LNCaP clone FGC (cell line): ENCODE measurements around the gene TEKTIP1.

ENCODE experiments used
- DNase-seq: peaks from one replicate; pipeline ENCODE4 v3.0.0-alpha.2; 2011; ENCODE audit warnings: low read depth
- H3K4me3 ChIP-seq: 2 replicates; pipeline ENCODE4 v1.5.1; 2011; ENCODE audit warnings: mild to moderate bottlenecking, low read depth, low read length, control low read depth
- TF ChIP-seq, protein P1 (sequence below): IDR thresholded peaks from 2 replicates; pipeline ENCODE4 v1.5.1; 2012; ENCODE audit warnings: mild to moderate bottlenecking; ENCODE audit not compliant: control insufficient read depth, insufficient read depth; ENCODE audit errors: extremely low read depth

Gene TEKTIP1

DNA sequence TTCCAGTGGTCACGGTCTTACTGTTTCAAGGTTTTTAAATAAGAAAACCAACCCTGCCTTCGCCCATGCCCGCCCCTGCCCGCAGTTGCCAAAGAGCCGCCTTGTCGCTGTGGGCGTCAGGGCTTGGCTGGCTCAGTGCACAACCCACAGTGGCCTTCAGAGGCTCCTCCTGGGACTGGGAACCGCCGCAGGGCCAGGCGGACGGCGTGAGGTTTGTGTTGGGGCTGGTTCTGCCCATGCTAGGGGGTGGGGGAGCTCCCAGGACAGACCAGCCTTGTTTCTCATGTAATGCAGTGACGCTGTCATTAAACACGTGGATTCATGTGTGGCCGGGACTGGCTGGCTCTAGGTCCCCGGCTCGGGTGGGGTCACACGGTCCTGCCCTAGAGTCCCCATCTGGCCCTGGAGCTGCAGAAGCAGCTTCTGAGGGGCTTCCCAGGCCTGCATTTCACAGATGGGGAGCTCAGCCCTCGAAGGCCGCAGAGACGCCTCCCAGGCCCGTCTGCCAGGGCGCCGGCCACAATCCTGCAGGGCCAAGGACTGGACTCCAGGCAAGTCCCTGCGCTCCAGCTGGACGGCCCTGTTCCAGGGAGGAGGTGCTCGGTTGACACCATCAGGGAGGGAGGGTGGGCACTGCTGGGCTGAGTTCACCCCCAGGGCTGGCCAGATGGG lies 2.4 kb upstream of the TEKTIP1 start:
- no peak for DNase-seq
- TF ChIP-seq, protein P1, sequence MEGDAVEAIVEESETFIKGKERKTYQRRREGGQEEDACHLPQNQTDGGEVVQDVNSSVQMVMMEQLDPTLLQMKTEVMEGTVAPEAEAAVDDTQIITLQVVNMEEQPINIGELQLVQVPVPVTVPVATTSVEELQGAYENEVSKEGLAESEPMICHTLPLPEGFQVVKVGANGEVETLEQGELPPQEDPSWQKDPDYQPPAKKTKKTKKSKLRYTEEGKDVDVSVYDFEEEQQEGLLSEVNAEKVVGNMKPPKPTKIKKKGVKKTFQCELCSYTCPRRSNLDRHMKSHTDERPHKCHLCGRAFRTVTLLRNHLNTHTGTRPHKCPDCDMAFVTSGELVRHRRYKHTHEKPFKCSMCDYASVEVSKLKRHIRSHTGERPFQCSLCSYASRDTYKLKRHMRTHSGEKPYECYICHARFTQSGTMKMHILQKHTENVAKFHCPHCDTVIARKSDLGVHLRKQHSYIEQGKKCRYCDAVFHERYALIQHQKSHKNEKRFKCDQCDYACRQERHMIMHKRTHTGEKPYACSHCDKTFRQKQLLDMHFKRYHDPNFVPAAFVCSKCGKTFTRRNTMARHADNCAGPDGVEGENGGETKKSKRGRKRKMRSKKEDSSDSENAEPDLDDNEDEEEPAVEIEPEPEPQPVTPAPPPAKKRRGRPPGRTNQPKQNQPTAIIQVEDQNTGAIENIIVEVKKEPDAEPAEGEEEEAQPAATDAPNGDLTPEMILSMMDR: no peak
- no peak overlapping the region for H3K4me3 ChIP-seq

DNA sequence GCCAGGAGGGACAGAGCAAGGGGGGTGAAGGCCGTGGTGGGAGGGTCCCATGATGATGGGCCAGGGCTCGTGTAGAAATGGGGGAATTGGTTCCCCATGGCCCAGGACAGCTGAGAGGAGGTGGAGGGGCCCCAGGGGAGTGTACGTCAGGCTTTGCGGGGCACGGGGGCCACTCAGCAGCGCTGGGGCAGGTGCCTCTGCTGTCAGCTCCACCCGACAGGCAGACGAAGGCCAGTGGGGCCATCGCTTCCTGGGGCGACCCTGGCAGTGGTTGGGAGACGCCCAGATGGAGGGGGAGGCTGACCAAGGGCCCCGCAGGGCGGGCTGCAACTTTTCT lies 1.9 kb upstream of the TEKTIP1 start:
- H3K4me3 ChIP-seq: no peak overlapping the region
- TF ChIP-seq, protein P1: no peak
- no peak for DNase-seq

DNA sequence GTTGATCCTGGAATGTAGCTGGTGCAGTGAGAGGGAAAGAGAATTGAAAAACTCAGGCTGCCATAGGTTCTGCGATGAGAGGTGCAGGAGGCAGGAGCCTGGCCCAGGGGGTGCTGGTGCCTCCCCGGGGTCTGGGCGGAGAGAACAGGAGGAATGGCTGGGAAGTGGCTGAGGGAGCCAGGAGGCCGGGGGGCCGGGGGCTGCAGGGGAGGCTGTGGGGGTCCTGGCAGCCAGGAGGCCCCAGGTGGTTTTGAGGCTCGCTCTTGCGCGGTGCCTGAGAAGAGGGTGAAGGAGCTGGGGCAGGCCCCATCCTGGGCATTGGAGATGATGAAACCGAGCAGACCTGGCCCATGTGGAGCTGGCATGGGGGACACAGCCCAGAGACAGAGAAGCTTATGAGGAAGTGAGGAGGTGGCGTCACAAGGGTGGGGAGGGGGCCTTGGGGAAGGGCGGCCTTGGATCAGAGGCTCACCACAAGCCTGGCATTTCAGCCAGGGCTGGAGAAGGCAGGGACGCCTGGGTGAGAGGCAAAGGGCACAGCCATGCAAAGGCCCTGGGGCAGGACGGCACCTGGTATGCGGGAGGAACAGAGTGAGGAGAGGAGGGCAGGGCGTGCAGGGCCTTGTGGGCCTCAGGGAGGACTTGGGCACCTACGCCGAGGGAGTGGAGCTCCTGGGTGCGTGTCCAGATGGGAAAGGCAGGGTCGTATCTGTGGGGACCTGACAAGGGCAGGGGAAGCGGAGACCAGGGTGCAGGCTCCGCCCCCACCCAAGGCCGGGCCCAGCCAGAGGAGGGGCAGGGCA lies 1.3 kb upstream of the TEKTIP1 start:
- H3K4me3 ChIP-seq: no peak overlapping the region

DNA sequence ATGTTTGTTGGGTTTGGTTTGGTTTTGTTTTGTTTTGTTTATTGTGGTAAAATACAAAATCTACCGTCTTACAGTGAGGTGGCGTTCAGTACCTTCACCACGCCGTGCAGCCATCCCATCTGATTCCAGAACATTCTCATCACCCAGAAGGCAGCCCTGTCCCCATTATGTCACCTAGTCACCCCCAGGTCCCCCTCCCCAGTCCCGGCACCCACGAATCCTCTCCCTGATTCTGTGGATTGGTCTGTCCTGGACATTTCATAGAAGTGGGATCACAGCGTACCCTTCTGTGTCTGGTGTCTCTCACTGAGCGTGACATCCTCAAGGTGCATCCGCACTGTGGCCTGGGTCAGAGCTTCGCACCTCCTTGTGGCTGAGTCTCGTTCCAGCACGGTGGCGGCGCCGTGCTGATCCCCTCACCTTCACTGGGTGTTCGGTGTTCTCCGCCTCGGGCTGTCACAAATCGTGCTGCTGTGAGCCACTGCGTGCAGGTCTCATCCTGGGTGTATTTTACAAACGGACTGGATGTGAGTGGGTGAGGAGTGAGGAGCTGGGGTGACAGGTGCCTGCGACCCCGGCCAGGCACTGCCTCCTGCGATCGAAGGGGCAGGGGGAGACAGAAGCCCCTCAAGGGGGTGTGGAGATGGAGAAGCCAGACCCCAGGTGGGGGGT lies 580 bp upstream of the TEKTIP1 start:
- H3K4me3 ChIP-seq: no peak overlapping the region

More for the DNA sequence above, 1.3 kb upstream of the TEKTIP1 start:
- no peak for DNase-seq
- TF ChIP-seq, protein P1: no peak

DNA sequence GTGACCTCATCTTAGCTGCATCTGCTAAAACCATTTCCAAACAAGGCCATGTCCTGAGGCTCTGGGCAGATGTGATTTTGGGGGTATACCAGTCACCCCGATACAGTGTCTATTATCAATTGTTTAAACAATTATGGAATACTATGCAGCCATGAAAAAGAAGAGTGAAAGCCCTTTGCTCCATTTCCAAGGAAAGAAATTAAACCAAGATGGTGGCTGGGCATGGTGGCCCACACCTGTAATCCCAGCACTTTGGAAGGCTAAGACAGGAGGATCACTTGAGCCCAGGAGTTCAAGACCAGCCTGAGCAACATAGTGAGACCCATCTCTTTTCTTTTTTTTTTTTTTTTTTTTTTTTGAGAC lies 763 bp downstream of the TEKTIP1 start:
- H3K4me3 ChIP-seq: no peak overlapping the region
- DNase-seq: no peak
- TF ChIP-seq, protein P1: no peak

More for the DNA sequence above, 580 bp upstream of the TEKTIP1 start:
- TF ChIP-seq, protein P1: no peak
- no peak for DNase-seq

DNA sequence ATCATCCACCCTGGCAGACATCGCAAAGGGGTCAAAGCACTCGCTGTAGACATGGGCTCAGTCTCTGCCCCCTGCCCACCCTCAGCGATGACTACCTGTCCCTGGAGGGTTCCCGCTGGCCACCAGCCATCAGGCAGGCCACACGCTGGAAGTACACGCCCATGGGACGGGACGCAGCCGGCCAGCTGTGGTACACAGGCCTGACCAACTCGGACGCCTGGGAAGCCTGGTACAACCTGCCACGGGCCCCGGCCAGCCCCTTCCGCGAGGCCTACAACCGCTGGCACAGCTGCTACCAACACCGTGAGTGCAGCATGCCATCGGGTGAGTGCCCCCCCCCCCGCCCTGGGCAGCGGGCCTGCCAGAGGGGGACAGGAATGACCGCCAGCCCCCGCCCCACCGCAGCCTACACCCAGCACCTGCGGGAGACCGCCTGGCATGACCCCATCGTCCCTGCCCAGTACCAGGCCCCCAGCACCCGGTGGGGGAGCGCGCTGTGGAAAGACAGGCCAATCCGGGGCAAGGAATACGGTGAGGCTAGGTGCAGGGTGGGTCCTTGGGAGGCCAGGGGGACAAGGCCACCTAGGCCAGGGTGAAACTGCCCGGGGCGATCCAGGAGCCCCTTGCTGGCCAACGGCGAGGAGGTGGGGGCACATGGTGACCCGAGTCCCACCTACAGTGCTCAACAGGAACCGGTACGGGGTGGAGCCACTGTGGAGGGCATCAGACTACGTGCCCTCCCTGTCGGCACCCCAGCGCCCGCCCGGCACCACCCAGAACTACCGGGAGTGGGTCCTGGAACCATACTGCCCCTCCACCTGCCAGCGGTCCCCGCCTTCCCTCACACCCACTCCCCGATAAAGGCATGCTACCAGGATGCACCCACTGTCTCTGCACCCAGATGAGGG lies 4.4 kb downstream of the TEKTIP1 start:
- no peak for DNase-seq
- H3K4me3 ChIP-seq: no peak overlapping the region
- TF ChIP-seq, protein P1: no peak
